SK-N-SH treated with all-trans-retinoic acid at 6 μM for 48 hours (cell line): ENCODE measurements around the gene KRT73.

ENCODE experiments used
- PATZ1 ChIP-seq: fragments of 250-450 bp; sonication (Bioruptor Pico); IDR thresholded peaks from 2 replicates; pipeline ENCODE4 v1.8.0; 2020; ENCODE audit warnings: mild to moderate bottlenecking, moderate library complexity, borderline replicate concordance
- TSHZ2 ChIP-seq: fragments of 250-450 bp; sonication (Bioruptor Pico); IDR thresholded peaks from 2 replicates; pipeline ENCODE4 v1.5.0; 2020; ENCODE audit warnings: mild to moderate bottlenecking, moderate library complexity

- TF ChIP-seq PATZ1 (CRISPR knock-in tag) (no peak), TSHZ2 (CRISPR knock-in tag) (no peak)
Measured at GRCh38 chr12:52613384-52614030, 4.9 kb downstream of the KRT73 start.
